Chondrocyte (in vitro differentiated cells): ENCODE measurements around the gene TMEM165. TPM values are rescaled to one million over a fixed set of nuclear protein-coding genes. Genes with fewer than 3 reads are reported as not detected.

Experiments
- DNase-seq: peaks from one replicate; pipeline ENCODE4 v3.0.0; 2021; ENCODE audit warnings: mixed read lengths, low spot score
- H3K27ac Mint-ChIP-seq: one replicate; pipeline ENCODE4 v1.8.0; 2021; ENCODE audit warnings: mild to moderate bottlenecking, moderate library complexity, mixed read lengths; ENCODE audit not compliant: unreplicated experiment
- H3K27me3 Mint-ChIP-seq: 2 replicates; pipeline ENCODE4 v1.8.0; 2021; ENCODE audit warnings: low read depth, mixed read lengths
- H3K36me3 Mint-ChIP-seq: 2 replicates; pipeline ENCODE4 v1.8.0; 2021; ENCODE audit warnings: low read depth, mixed read lengths
- H3K4me1 Mint-ChIP-seq: 2 replicates; pipeline ENCODE4 v1.8.0; 2021; ENCODE audit warnings: low read depth, mild to moderate bottlenecking, mixed read lengths
- H3K4me3 Mint-ChIP-seq: one replicate; pipeline ENCODE4 v1.8.0; 2021; ENCODE audit warnings: mild to moderate bottlenecking, moderate library complexity, mixed read lengths; ENCODE audit not compliant: unreplicated experiment
- H3K9me3 Mint-ChIP-seq: 2 replicates; pipeline ENCODE4 v1.8.0; 2021; ENCODE audit warnings: low read depth, mixed read lengths
- total RNA-seq: library from RNA; stranded (reverse); gene quantifications from 3 replicates; pipeline ENCODE4 v1.2.1, GENCODE V29; 2021
- TF ChIP-seq, protein P1 (sequence below): fragments of 200-600 bp; sonication (generic); IDR thresholded peaks from 2 replicates; pipeline ENCODE4 v1.5.0; 2021; ENCODE audit warnings: antibody characterized with exemption, mild to moderate bottlenecking, moderate library complexity

The TMEM165 gene
- total RNA-seq, 1 donor from 2014 or later = 111 TPM

DNA sequence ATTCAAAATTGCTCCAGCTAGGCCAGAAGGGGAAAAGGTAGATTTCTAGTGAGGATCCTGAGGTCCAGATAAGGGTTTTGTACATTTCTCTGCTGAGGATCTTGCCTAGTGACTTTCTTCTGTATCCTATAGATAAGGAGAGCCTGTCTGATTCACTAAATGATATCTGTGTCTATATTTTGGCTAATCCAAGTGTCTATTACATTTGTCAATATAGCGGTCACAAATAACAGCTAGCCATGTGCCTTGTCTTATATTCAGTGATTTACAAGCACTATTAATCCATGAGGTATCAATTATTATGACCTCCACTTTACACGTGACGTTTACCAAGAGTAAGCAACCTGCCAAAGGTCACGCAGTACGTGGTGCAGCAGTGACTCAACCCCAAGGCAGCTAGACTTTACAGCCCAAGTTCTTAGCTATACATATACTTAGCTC lies 41.6 kb downstream of the TMEM165 start:
- H3K36me3 Mint-ChIP-seq = peaks cover 19% of the 10 kb centered on the region
- no peak overlapping the region for H3K4me3 Mint-ChIP-seq
- no peaks in the 10 kb centered on the region for H3K9me3 Mint-ChIP-seq
- H3K27me3 Mint-ChIP-seq = no peaks in the 10 kb centered on the region
- H3K27ac Mint-ChIP-seq = peak overlapping the region; percentile 18
- TF ChIP-seq, protein P1, sequence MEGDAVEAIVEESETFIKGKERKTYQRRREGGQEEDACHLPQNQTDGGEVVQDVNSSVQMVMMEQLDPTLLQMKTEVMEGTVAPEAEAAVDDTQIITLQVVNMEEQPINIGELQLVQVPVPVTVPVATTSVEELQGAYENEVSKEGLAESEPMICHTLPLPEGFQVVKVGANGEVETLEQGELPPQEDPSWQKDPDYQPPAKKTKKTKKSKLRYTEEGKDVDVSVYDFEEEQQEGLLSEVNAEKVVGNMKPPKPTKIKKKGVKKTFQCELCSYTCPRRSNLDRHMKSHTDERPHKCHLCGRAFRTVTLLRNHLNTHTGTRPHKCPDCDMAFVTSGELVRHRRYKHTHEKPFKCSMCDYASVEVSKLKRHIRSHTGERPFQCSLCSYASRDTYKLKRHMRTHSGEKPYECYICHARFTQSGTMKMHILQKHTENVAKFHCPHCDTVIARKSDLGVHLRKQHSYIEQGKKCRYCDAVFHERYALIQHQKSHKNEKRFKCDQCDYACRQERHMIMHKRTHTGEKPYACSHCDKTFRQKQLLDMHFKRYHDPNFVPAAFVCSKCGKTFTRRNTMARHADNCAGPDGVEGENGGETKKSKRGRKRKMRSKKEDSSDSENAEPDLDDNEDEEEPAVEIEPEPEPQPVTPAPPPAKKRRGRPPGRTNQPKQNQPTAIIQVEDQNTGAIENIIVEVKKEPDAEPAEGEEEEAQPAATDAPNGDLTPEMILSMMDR = no peak
- no peak for DNase-seq
- peaks cover 13% of the 10 kb centered on the region for H3K4me1 Mint-ChIP-seq

DNA sequence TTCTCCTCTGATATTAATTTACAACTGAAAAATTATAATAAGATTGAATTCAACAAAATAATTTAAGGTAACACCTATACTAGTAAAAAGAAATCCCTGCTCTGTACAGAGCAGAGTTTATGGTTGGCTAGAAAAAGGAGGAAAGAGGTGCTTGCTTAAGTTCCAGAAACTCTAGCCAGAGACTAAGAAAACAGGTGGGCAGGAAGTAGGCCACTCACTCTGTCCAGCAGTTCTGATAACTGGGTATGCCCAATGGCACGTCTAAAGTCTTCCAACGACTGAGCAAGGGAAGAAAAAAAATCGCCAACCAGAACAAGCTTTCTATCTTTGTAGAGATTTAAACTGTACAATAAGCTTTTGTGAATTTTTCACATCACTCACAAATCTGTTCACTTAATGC lies 42.1 kb downstream of the TMEM165 start:
- TF ChIP-seq, protein P1 = no peak
- peaks cover 18% of the 10 kb centered on the region for H3K4me1 Mint-ChIP-seq
- no peaks in the 10 kb centered on the region for H3K27me3 Mint-ChIP-seq
- H3K4me3 Mint-ChIP-seq = no peak overlapping the region
- no peak for DNase-seq
- H3K27ac Mint-ChIP-seq = no peak overlapping the region
- H3K9me3 Mint-ChIP-seq = no peaks in the 10 kb centered on the region
- peaks cover 20% of the 10 kb centered on the region for H3K36me3 Mint-ChIP-seq

DNA sequence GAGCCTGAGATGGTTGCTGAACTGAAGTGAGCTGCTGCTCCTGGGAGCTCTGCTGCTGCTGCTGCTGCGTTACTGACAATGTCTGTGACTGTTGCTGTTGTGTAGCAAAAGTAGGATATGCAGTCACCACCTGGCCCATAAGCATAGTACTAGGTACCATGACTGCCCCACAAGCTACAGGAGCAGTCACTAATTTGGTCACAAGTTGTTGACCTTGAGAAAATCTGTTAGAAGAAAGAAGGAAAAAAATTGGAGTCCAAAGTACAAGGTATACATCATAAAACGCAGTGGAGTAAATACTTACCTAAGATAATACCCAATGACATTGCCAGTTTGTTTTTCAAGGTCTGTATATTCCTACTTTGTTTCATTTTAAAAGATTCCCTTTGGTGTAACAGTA lies 42.6 kb downstream of the TMEM165 start:
- TF ChIP-seq, protein P1 = no peak
- no peak for DNase-seq
- Mint-ChIP-seq H3K4me3 (no peak overlapping the region), H3K9me3 (no peaks in the 10 kb centered on the region), H3K4me1 (peaks cover 18% of the 10 kb centered on the region), H3K27ac (peak overlapping the region; percentile 11), H3K36me3 (peaks cover 17% of the 10 kb centered on the region), H3K27me3 (no peaks in the 10 kb centered on the region)

DNA sequence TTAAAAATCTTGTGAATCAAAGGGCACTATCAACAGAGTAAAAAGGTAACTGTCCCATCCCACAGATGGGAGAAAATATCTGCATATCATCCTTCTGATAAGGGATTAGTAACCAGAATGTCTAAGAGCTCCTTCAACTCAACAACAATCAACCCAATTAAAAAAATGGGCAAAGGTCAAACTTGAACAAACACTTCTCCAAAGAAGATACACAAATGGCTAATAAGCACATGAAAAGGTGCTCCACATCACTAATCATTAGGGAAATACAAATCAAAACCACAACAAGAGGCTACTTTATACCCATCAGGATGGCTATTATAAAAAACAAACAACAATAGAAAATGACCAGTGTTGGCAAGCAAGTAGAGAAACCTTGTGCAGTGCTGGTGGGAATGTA lies 43.3 kb downstream of the TMEM165 start:
- DNase-seq = no peak
- peaks cover 18% of the 10 kb centered on the region for H3K4me1 Mint-ChIP-seq
- H3K36me3 Mint-ChIP-seq = peaks cover 17% of the 10 kb centered on the region
- H3K4me3 Mint-ChIP-seq = no peak overlapping the region
- TF ChIP-seq, protein P1 = no peak
- H3K27me3 Mint-ChIP-seq = no peaks in the 10 kb centered on the region
- H3K9me3 Mint-ChIP-seq = no peaks in the 10 kb centered on the region
- H3K27ac Mint-ChIP-seq = no peak overlapping the region

DNA sequence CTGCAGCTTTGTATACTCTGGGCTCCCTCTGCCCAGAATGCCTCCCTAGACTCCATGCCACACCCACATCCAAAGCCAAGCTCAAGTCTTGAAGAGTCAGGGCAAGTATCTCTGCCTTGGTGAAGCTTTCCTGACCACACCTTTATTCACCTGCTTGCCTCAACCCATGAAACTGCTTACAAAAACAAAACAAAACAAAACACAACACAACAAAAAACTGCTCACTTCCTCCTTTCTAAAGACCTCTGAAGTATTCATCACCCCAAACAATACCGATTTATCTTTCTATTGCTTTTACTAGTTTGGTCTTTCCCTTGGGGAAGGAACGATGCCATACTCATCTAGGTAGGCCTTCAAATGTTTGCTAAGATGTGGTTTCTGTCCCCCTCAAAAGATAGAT lies 45.0 kb downstream of the TMEM165 start:
- Mint-ChIP-seq H3K36me3 (peaks cover 15% of the 10 kb centered on the region), H3K27me3 (no peaks in the 10 kb centered on the region), H3K4me3 (no peak overlapping the region), H3K9me3 (no peaks in the 10 kb centered on the region), H3K27ac (peak overlapping the region; percentile 39), H3K4me1 (peaks cover 11% of the 10 kb centered on the region)
- TF ChIP-seq, protein P1 = no peak
- DNase-seq = no peak
